ENCODE measurements around the gene GIPC1.

Gene GIPC1

GRCh38 chr19:14478113-14478545, 17.8 kb downstream of the GIPC1 start:
- no peak for TF ChIP-seq CTCF (IDR thresholded peaks at IDR 0.05; ENCODE audit: borderline replicate concordance, insufficient read depth, low read depth, low read length)

GRCh38 chr19:14477418-14478112, 18.4 kb downstream of the GIPC1 start:
- no peak overlapping the region for H3K4me3 ChIP-seq (ENCODE audit: low read depth, low read length)
- TF ChIP-seq CTCF (IDR thresholded peaks at IDR 0.05; ENCODE audit: borderline replicate concordance, insufficient read depth, low read depth, low read length): no peak

More at GRCh38 chr19:14478113-14478545, 17.8 kb downstream of the GIPC1 start:
- H3K4me3 ChIP-seq (ENCODE audit: low read depth, low read length): no peak overlapping the region

DNA sequence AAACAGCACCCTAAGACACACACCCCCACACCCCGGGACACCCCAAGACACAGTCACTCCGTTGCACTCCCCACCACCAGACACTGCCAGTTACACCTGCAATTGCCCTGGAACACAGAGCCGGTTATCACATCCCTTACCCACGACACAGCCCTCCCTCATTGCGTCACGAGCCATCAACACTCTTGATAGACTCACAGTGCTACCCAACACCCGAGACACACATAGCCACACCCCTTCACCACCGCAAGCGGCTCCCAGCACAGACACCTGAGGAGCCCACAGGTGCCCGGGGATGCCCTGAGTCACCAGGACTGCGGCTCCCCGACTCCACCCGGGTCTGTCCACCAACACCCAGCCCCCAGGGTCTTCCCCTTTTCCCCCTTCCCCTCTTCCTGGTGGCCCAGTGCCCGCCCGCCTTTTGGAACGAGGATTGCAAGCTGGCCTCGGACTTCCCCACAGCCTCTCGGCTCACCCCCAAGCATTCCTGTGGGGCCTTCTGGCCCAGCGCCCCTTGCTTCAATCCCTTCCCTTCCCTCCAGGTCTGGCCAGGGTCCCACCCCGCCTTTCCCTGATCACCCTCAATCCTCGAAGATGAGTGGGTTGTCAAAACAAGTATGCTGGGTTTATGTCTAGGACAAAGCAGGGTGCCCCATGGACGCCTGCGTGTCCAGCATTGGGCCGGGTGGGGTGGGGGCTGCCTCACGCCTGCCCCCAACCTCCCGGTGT, 19.1 kb downstream of the GIPC1 start:
- no peak for TF ChIP-seq CTCF (IDR thresholded peaks at IDR 0.05; ENCODE audit: borderline replicate concordance, insufficient read depth, low read depth, low read length)
- no peak overlapping the region for H3K4me3 ChIP-seq (ENCODE audit: low read depth, low read length)

- H3K4me3 ChIP-seq (ENCODE audit: low read depth, low read length): no peak overlapping the region
- TF ChIP-seq CTCF (IDR thresholded peaks at IDR 0.05; ENCODE audit: borderline replicate concordance, insufficient read depth, low read depth, low read length): no peak
Measured at GRCh38 chr19:14476327-14476672, 19.6 kb downstream of the GIPC1 start.

DNA sequence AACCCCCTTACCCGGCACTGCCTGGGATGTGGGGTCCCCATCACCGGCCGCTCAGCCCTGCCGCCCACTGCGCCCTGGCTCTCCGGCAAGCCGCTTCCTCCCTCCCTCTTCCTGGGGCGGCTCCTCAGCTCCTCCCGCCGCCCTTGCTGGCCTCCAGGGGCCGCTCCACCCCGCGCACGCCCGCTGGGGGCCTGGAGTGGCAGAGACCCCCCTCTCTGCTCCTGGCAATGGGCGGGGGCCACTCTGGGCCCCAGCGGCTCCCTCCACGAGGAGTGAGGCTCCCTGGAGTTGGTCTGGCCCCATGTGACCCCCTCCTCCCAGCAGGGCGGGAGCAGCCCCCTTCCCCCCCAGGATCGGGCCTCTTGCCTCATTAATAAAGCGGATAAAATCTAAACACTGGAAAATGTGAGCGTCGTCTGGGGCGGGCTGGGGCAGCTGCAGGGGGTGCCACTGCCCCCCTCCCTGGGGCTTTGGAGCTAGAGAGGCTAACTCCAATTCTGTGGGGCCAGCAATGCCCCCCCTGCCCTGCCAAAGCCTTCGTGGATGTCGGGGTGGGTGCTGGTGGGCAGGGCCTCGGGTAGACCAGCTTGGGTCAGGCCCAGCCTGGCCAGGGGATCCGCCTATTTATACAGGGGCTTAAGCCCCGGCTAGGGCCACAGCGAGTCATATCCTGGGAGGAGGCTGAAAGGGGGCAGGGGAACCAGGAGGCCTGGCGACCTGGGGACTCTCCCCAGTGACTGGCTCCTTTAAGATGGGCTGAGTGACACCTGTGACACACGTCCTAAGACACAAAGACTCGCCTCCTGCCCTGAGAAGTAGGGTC, 20.5 kb downstream of the GIPC1 start, which contains the start of gene PTGER1:
Gene PTGER1, minus strand, starts transcription at position 104 of the 823 bp plus-strand sequence. CDS start 1,034 bp downstream, outside the sequence.
- H3K4me3 ChIP-seq (ENCODE audit: low read depth, low read length): no peak within 1 kb of the TSS
- 0 out of 2 replicates have a peak, but pooled peaks have one; percentile 29 for TF ChIP-seq CTCF (IDR thresholded peaks at IDR 0.05; ENCODE audit: borderline replicate concordance, insufficient read depth, low read depth, low read length)

DNA sequence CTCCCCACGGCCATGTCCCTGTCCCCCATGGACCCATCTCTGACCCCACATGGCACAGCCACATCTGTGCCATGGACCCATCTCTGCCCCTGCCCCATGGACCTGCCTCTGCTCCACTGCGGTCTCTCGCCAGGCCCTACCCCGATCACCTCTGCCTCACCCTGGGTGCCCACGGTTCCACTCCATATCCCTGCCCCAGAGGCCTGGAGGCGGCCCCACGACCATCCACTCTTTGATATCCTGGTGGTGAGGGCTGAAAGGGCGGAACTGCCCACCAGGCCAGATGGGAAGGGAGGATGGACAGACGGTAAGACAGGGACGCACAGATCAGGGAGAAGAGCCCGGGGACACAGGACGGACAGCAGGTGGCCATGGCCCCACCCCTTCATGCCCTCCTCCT, 21.1 kb downstream of the GIPC1 start:
- TF ChIP-seq CTCF (IDR thresholded peaks at IDR 0.05; ENCODE audit: borderline replicate concordance, insufficient read depth, low read depth, low read length): no peak
- no peak overlapping the region for H3K4me3 ChIP-seq (ENCODE audit: low read depth, low read length)
